ENCODE data around the gene HOXC12.

Gene HOXC12

DNA sequence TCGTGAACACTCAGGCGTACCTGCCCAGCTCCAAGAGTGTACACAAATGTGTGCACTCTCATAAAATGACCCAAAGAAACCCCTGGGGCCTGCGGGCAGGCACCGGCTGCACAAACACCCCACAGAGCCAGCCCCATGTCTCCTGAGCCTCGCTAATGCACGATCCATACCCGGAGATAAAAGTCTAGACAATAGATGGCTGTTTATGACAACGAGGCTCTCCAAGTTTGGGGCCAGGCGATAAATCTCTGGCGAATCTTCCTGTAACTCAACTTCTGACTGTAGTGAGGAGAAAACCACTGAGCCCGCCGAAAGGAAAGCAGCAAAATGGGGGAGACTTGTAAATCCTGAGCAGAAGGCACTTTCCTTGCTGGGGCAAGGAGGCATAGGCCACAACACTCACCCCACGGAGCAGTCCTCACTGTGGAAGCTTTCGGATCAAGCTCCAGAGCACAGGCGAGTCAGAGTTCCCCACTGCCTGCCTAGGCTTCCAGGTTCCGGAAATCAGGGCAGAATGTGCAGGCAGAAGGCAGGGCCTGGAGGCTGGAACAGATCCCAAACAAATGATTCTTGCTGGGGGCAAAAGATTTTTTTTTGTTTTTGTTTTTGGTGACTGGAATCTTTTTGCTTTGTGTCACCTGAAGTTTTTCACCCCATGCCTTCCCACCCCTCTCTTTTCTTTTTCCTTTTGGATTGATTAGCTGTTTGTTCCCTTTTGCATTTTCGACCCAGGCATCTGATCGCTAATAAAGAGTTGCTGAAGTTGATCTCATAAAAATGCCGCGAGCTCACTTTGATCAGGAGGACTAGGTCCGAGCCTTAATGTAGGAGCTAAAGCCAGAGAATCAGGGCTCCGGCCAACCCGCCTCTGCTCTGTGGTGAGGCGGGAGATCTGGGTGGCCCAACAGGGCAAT is 13.8 kb downstream of the HOXC12 start:
- in situ Hi-C loops (cut with MboI; ENCODE audit: low pct_unique_long_range_greater_than_20kb, low sequenced_read_pairs) = no loop called here
- no peak for DNase-seq

GRCh38 chr12:53969588-53970259 is 15.0 kb downstream of the HOXC12 start:
- in situ Hi-C loops (cut with MboI; ENCODE audit: low pct_unique_long_range_greater_than_20kb, low sequenced_read_pairs) = no loop called here
- DNase-seq = no peak

GRCh38 chr12:53970451-53970850 is 15.7 kb downstream of the HOXC12 start:
- in situ Hi-C loops (cut with MboI; ENCODE audit: low pct_unique_long_range_greater_than_20kb, low sequenced_read_pairs) = no loop called here
- no peak for DNase-seq

GRCh38 chr12:53971129-53971528 is 16.4 kb downstream of the HOXC12 start:
- no peak for DNase-seq
- in situ Hi-C loops (cut with MboI; ENCODE audit: low pct_unique_long_range_greater_than_20kb, low sequenced_read_pairs) = no loop called here

GRCh38 chr12:53971686-53972085 is 17.0 kb downstream of the HOXC12 start:
- no peak for DNase-seq
- in situ Hi-C loops (cut with MboI; ENCODE audit: low pct_unique_long_range_greater_than_20kb, low sequenced_read_pairs) = no loop called here

GRCh38 chr12:53972152-53972702 is 17.5 kb downstream of the HOXC12 start:
- in situ Hi-C loops (cut with MboI; ENCODE audit: low pct_unique_long_range_greater_than_20kb, low sequenced_read_pairs) = no loop called here
- DNase-seq = no peak

DNA sequence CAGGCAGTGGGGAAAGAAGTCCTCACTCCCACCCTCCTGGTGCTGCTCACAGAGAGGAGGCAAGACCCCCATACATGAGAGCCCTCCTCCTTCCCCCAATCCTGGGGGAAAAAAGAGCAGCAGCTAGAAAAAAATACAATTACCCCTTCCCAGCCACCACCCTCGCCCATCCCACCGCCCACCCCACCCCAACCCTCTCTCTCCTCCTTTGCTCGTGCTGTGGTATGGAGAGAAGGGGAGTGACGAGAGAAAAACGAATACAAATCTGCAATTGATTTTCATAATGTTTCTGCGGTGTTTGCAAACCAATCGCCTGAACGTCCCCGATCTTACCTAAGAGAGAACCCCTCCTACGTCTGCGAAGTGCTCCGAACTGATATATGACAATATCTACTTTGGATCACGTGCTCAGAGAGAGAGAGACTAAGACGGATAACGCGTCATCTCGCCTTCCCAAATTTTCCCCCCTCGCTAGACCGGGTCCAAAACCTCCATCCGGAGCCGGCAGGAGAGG is 18.1 kb downstream of the HOXC12 start, which contains the start of gene HOXC11:
Gene HOXC11 (plus strand): TSS at position 405 of the 514 bp plus-strand sequence. CDS start 116 bp downstream, outside the sequence.
- DNase-seq = no peak
- in situ Hi-C loops (cut with MboI; ENCODE audit: low pct_unique_long_range_greater_than_20kb, low sequenced_read_pairs) = no loop called here

GRCh38 chr12:53973236-53974042 is 18.7 kb downstream of the HOXC12 start:
- in situ Hi-C loops (cut with MboI; ENCODE audit: low pct_unique_long_range_greater_than_20kb, low sequenced_read_pairs) = no loop called here
- DNase-seq = no peak

DNA sequence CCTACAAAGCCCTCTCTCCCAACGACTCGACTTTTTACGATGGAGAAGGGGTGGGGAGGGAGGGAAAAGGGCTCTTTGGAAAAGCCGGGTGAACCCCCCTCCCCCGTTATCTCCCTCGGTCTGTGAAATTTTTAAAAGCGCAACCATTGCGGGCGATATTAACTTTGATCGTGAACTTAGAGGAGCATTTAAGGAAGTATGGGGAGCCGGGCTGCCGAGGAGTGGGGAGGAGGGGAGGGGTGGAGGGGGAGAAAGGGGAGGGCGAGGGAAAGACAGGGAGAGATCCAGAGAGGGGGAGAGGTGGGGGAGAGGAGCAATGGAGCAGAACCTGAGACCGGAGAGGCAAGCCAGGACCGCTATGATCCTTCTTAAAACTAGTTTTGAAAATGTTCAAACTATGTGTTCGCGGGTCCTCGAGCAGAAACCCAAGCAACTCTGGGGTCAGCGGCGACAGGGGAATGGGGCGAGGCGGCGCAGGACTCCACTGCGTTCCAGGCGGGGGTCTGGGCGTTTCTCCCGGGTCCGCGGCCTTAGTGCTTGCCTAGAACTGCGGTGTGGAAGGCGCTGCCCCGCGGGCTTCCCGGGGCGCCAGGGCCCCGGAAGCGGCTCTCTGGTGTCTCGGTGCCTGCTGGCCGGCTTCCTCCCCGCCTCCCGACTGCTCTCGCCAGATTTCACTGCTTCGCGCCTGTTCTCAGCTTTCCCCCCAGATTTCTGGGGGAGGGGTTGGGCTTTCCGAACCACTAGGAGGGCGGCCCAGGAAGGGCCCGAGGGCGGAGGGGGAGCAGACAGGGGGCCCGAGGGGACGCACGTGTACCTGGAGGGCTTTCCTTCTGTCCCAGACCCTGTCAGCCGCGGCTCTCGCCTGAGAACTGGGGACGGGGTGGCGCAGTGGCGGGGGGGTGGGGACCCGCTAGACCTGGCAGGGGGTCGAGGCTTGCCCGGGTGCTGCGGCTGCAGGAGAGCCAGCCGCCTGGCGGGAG is 19.7 kb downstream of the HOXC12 start, which contains the start of gene HOTAIR:
Gene HOTAIR (minus strand): TSS at position 871 of the 980 bp plus-strand sequence.
- in situ Hi-C loops (cut with MboI; ENCODE audit: low pct_unique_long_range_greater_than_20kb, low sequenced_read_pairs) = no loop called here
- no peak for DNase-seq

- in situ Hi-C loops (cut with MboI; ENCODE audit: low pct_unique_long_range_greater_than_20kb, low sequenced_read_pairs) = no loop called here
- no peak for DNase-seq
These were observed 20.4 kb downstream of the HOXC12 start for GRCh38 chr12:53975064-53975471.

DNA sequence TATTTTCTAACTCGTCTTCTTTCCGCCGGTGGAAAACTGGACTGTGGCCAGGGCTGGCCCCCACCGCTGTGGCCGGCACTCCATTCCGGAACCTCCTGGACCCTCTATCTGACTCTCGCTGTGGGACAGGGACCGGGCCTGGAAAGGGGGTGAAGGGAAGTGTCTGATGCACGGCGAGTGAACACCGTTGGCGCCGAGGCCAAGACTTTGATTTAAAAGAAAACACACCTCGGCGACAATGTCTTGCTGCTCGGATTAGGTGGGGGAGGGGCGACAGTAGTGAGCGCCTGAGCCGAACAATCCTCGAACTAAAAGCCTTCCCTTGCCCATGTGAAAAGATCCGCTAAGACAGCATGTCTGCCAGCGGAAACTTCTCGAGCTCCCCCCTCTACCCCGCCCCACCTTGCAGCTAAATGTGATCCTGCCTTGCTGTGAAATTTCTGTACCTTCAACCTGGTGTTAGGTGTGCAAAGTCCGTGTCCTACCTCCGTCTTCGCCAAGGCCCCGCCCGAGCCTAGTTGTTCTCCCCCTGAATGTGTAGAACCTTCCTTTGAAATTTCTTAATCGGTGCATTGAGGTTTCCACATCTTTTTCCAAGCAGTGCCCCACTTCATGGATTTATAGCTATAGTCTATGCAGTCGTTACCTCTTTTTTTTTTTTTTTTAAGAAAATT is 20.9 kb downstream of the HOXC12 start:
- no peak for DNase-seq
- in situ Hi-C loops (cut with MboI; ENCODE audit: low pct_unique_long_range_greater_than_20kb, low sequenced_read_pairs) = no loop called here

DNA sequence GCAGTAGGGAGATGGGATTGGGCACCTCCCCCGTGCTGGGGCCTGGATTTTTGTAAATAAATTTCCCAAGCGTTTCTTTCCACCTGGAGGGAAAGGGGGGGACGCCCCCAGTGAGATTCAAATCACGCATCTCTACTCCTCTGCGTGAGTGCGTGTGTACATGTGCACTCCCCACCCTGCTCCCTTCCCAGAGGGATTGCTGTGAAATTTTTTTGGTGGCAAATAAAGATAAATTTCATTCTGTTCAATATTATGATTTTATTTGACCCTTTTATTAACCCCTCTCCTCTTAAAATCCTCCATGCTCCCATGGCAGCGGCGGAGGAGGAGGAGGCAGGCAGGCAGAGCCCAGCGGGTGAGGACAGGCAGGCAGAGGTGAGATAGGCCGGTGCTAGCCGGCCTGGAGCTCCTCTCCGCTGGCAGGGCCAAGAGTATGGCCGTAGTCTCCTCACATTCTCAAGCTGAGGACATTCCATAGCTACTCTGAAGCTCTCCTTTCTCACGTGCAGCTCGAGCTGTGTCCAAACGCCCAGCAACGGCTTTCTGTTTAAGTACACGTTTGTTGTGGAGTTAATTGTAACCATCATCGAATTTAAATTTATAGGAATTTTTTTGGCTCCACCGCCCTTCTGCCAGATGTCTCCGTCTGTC is 21.6 kb downstream of the HOXC12 start:
- DNase-seq = no peak

GRCh38 chr12:53976823-53977595 is 22.3 kb downstream of the HOXC12 start:
- in situ Hi-C loops (cut with MboI; ENCODE audit: low pct_unique_long_range_greater_than_20kb, low sequenced_read_pairs) = no loop called here
- DNase-seq = no peak

More for the DNA sequence above, 21.6 kb downstream of the HOXC12 start:
- in situ Hi-C loops (cut with MboI; ENCODE audit: low pct_unique_long_range_greater_than_20kb, low sequenced_read_pairs) = no loop called here

DNA sequence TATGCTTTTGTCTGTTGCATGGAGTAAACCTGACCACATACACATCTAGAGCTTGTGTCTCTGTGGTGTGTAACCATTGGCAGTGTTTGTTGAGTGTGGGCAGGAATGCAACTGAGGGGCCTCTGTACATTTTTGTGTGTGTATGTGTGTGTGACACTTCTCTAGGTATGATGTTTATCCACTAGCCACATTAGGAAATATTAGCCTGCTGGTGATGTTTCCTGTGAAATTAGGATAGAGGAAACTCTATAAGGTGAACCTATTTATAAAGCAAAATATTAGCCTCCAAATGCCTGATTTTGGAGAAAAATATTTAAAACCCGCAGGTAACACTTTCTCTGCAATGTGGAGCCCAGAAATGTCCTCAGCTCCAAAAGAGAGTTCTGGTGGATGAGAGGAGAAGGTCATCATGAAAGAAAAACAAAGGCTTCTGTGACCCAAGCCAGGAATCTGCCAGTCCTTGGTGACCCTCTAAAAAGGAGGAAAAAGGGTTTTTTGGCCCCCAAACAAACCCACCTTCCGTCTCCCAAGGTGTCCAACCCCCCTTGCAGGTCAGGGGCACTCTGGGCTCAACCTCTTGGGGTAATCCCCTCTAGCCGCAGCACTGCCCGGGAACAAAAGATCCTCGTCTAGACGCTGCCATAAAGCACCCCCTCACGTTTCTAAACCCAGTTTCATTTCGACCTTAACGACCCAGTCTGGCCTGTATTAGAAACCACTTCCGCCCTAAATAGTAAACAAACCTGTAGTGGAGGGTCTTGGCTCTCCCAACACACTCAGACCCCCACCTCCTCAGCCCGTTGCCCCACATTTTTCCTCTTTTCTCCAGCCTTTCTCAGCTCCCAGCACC is 23.1 kb downstream of the HOXC12 start:
- in situ Hi-C loops (cut with MboI; ENCODE audit: low pct_unique_long_range_greater_than_20kb, low sequenced_read_pairs) = no loop called here
- DNase-seq = no peak
